ENCODE results near the gene FERMT3.

Gene FERMT3

DNA sequence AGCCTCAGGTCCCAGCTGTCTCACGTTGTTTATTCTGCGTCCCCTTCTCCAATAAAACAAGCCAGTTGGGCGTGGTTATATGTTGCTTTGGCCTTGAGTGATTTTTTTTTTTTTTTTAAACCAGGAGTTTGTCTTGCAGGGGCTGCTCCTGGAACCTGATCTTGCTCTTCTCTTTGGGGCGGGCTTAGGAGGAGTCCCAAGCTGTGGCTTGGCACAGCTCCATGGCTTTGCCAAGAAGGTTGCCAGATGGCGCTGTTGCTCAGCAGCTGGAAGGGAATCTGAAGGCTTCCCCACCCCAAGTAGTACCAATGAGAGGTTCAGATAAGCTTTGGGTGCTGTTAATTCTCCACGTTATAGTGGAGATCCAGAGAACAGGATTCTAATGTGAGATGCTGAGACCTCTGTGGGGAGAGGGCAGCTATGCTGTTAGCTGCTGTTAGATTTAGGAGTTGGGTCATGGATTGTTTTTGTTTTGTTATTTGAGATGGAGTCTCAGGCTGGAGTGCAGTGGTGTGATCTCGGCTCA lies 2.0 kb upstream of the FERMT3 start:
- TF ChIP-seq, protein P1, sequence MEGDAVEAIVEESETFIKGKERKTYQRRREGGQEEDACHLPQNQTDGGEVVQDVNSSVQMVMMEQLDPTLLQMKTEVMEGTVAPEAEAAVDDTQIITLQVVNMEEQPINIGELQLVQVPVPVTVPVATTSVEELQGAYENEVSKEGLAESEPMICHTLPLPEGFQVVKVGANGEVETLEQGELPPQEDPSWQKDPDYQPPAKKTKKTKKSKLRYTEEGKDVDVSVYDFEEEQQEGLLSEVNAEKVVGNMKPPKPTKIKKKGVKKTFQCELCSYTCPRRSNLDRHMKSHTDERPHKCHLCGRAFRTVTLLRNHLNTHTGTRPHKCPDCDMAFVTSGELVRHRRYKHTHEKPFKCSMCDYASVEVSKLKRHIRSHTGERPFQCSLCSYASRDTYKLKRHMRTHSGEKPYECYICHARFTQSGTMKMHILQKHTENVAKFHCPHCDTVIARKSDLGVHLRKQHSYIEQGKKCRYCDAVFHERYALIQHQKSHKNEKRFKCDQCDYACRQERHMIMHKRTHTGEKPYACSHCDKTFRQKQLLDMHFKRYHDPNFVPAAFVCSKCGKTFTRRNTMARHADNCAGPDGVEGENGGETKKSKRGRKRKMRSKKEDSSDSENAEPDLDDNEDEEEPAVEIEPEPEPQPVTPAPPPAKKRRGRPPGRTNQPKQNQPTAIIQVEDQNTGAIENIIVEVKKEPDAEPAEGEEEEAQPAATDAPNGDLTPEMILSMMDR (IDR thresholded peaks at IDR 0.05; ENCODE audit: insufficient read depth, low read depth, low read length, missing control alignments): peak; percentile 67
- no peak overlapping the region for H3K4me3 ChIP-seq (ENCODE audit: low read depth, low read length)

DNA sequence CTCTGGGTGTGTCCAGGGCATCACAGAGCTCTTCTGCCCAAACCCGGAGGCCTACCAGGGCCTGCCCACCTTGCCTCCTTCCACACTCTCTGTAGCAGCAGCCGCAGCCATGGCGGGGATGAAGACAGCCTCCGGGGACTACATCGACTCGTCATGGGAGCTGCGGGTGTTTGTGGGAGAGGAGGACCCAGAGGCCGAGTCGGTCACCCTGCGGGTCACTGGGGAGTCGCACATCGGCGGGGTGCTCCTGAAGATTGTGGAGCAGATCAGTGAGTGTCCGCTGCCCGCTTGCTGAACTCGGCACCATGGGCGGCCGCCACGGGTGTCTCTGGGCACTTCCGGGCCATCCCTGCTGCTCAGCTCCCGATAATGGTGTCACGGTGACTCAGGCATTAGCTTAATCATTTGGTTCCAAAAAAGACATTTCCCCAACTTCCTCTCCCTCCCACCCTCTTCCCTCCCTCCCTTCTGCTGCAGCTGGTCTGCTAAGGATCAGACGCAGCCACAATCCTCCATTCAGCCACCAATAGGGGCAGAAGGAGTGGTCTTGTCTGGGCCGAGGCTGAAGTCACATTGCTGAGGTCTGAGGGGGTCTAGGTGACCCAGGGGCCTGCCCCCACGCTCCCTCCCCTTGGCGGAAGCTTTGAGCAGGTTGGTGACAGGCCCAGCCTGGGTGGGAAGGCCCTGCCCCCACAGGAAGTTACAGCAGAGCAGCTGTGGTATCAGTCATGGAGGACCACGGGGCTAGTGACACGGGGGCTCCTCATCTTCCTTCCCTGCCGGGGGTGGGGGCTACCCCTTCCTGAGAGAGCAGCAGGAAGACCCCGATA lies 950 bp downstream of the FERMT3 start:
- peak; percentile 91 for DNase-seq (ENCODE audit: low read depth)
- TF ChIP-seq, protein P1 (IDR thresholded peaks at IDR 0.05; ENCODE audit: insufficient read depth, low read depth, low read length, missing control alignments): no peak
- H3K4me3 ChIP-seq (ENCODE audit: low read depth, low read length): peak overlapping the region; percentile 65

More for the DNA sequence above, 2.0 kb upstream of the FERMT3 start:
- peak; percentile 87 for DNase-seq (ENCODE audit: low read depth)

DNA sequence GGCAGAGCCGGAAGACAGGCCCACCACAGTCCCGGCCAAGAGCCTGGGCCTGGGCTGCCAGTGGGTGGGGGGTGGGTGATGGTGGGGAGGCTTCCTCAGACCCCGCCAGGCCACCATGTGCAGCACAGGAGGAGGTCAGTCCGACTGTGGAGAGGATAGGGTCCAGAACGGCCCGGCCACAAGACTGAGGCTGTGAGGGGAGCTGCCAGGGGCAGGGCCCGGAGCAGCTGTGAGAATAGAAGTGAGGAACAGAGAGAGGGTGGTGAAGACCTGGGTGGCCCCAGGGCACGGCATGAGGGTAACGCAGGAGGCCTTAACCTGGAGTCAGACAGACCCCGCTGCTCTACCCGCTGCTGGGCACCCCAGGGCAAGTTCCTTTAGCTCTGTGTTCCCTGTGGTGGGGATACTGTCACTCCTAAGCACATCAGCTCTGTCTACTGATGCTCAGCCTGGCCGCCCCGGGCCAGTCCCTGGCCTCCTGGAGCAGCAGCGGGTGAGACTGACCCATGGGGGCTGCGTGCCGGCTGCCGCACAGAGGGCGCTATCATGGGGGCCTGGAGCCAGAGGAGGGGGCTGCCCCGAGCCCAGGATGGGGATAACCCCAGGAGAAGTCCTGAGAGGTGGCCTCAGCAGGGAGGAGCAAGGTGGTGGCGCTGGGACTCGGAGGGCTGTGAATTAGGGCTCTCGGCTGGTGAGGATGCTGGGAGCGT lies 1.7 kb downstream of the FERMT3 start:
- peak overlapping the region; percentile 65 for H3K4me3 ChIP-seq (ENCODE audit: low read depth, low read length)
- DNase-seq (ENCODE audit: low read depth): no peak
- TF ChIP-seq, protein P1 (IDR thresholded peaks at IDR 0.05; ENCODE audit: insufficient read depth, low read depth, low read length, missing control alignments): no peak

DNA sequence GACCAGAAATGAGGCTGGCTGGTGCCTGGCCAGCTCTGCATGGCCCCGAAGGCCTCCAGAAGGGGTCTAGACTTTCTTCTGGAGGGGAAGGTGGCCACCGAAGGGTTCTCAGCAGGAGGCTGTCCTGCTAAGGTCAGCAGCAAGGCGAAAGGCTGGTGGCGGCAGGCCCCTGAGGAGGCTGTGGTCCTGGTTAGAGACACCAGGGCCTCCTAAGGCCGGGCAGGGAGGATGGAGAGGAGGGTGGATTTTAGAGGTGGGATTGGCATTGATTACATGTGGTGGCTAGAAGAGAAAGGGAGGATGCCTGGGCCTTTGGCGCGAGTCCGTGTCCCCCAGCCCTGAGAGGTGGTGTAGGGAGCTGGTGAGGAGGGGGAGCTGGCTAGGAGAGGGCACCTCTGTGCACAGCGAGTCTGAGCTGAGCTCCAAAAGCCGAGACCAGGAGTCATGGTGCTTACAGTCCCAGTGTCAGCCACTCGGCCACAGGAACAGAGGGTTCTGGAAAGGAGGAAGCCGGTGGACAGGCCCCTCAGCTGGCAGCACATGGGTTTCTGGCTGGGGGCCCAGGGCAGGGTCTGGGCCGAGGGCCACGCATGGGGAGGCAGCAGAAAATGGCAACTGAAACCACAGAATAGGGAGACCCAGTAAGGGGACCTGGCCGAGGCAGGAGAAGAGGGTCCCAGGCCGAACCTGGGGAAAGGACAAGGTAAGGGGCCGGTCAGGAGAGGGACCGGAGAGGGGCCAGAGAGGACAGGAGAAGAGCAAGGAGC lies 2.5 kb downstream of the FERMT3 start:
- no peak overlapping the region for H3K4me3 ChIP-seq (ENCODE audit: low read depth, low read length)
- no peak for DNase-seq (ENCODE audit: low read depth)
- TF ChIP-seq, protein P1 (IDR thresholded peaks at IDR 0.05; ENCODE audit: insufficient read depth, low read depth, low read length, missing control alignments): no peak

DNA sequence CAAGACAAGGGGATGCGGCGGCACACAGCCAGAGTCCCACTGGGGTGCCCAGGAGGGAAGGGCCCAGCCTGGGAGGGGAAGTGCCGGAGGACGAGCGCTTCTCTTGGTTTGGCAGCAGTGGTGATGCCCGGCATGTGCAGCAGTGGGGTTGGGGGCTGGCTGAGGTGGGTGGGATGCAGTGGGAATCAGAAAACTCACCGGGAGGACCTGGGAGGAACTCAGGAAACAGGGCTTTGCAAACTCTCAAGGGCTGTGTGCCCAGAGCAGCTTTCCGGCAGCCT lies 3.0 kb downstream of the FERMT3 start:
- no peak overlapping the region for H3K4me3 ChIP-seq (ENCODE audit: low read depth, low read length)
- no peak for DNase-seq (ENCODE audit: low read depth)
- TF ChIP-seq, protein P1 (IDR thresholded peaks at IDR 0.05; ENCODE audit: insufficient read depth, low read depth, low read length, missing control alignments): no peak

DNA sequence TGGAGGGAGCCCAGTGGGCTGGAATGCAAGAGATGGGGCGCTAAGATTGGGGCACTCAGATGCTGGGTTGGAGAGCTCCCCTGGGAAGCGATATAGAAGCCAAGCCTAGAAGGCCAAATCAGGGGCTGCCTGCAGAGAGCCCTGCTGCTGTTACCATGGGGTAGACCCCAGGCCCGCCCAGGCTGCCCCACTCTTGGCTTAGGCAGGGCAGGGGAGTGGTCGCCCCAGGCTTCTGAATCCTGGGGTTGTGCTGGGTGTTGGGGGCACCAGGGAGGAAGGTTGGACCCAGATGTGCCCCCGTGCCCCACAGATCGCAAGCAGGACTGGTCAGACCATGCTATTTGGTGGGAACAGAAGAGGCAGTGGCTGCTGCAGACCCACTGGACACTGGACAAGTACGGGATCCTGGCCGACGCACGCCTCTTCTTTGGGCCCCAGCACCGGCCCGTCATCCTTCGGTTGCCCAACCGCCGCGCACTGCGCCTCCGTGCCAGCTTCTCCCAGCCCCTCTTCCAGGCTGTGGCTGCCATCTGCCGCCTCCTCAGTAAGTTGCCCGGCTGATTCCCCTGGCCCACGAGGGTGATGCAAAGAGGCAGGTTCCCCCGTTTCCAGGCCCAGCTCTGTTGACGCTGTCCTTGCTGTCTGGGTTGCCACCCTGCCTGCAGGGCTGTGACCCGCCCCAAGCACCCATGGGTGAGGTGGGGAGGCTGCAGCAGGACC lies 3.9 kb downstream of the FERMT3 start:
- TF ChIP-seq, protein P1 (IDR thresholded peaks at IDR 0.05; ENCODE audit: insufficient read depth, low read depth, low read length, missing control alignments): no peak
- DNase-seq (ENCODE audit: low read depth): no peak
- no peak overlapping the region for H3K4me3 ChIP-seq (ENCODE audit: low read depth, low read length)
